ENCODE results near the gene ZNF319.
"Not testable (repeated sequence)": the region's sequence is repeated elsewhere in the genome, so short reads cannot be mapped to it uniquely, and the experiment has no call there.

GRCh38 chr16:57978070-57978465 lies 22.4 kb downstream of the ZNF319 start:
- TF ChIP-seq CTCF, POLR2A, POLR2AphosphoS5, EP300 (IDR thresholded peaks at IDR 0.05): not testable (repeated sequence)
